Measurements from ENCODE around the gene NOC2L.

Gene NOC2L

DNA sequence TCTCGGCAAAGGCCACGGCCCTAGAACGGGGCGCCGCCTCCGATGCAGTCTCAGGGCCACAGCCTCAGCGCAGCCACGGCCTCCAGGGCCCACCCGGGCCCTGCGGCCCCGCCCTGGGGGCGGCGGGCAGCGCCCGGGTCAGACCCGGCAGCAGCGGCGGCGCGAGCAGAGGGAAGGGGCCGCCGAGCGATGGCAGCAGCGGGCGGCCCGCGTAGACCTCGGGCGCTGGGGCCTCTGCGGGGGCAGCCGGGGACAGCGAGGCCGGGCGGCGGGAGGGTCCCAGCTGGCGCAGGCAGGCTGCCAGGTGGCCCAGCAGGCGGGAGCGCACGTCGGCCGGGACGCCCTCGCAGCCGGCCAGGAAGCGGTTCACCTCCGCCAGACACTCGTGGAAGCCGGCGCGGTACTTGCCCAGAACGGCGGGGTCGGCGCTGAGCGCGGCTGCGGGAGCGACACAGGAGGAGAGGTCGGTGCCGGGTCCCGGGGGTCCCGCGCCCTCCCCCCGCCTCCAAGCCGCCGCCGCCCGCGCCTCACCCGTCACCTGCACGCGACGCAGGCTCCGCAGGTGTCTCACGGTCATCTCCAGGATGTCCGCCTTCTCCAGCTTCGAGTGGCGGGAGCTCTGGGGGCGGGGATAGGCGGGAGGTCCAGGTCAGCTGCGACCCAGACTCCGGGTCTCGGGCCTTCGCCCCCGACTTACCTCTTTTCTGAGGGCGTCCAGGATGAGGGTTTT is 40.1 kb upstream of the NOC2L start (continued):
- TF ChIP-seq, protein P1, sequence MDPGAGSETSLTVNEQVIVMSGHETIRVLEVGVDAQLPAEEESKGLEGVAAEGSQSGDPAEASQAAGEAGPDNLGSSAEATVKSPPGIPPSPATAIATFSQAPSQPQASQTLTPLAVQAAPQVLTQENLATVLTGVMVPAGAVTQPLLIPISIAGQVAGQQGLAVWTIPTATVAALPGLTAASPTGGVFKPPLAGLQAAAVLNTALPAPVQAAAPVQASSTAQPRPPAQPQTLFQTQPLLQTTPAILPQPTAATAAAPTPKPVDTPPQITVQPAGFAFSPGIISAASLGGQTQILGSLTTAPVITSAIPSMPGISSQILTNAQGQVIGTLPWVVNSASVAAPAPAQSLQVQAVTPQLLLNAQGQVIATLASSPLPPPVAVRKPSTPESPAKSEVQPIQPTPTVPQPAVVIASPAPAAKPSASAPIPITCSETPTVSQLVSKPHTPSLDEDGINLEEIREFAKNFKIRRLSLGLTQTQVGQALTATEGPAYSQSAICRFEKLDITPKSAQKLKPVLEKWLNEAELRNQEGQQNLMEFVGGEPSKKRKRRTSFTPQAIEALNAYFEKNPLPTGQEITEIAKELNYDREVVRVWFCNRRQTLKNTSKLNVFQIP (CRISPR knock-in tag; IDR thresholded peaks at IDR 0.05; ENCODE audit: borderline replicate concordance, low read depth): no peak
- TF ChIP-seq ESRRG (CRISPR knock-in tag; IDR thresholded peaks at IDR 0.05) (no peak), OSR1 (CRISPR knock-in tag; IDR thresholded peaks at IDR 0.05) (no peak), ZC3H10 (CRISPR knock-in tag; IDR thresholded peaks at IDR 0.05) (no peak)
- TF ChIP-seq, protein P2, sequence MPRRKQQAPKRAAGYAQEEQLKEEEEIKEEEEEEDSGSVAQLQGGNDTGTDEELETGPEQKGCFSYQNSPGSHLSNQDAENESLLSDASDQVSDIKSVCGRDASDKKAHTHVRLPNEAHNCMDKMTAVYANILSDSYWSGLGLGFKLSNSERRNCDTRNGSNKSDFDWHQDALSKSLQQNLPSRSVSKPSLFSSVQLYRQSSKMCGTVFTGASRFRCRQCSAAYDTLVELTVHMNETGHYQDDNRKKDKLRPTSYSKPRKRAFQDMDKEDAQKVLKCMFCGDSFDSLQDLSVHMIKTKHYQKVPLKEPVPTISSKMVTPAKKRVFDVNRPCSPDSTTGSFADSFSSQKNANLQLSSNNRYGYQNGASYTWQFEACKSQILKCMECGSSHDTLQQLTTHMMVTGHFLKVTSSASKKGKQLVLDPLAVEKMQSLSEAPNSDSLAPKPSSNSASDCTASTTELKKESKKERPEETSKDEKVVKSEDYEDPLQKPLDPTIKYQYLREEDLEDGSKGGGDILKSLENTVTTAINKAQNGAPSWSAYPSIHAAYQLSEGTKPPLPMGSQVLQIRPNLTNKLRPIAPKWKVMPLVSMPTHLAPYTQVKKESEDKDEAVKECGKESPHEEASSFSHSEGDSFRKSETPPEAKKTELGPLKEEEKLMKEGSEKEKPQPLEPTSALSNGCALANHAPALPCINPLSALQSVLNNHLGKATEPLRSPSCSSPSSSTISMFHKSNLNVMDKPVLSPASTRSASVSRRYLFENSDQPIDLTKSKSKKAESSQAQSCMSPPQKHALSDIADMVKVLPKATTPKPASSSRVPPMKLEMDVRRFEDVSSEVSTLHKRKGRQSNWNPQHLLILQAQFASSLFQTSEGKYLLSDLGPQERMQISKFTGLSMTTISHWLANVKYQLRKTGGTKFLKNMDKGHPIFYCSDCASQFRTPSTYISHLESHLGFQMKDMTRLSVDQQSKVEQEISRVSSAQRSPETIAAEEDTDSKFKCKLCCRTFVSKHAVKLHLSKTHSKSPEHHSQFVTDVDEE (CRISPR knock-in tag; IDR thresholded peaks at IDR 0.05): no peak

DNA sequence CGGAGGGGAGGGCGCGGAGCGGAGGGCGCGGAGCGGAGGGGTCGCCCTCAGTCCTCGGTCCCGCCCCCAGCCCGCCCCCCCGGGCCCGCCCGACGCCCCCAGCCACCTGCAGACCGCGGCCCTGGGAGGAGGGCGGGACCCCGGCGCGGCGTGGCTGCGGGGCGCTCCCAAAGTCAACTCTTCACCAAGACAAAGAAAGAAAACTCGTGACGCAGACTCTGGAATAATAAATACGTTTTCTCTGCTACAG is 39.6 kb upstream of the NOC2L start:
- TF ChIP-seq CSDC2 (CRISPR knock-in tag; IDR thresholded peaks at IDR 0.05) (no peak), ISL1 (CRISPR knock-in tag; IDR thresholded peaks at IDR 0.05) (no peak), SNAI2 (CRISPR knock-in tag; IDR thresholded peaks at IDR 0.05) (no peak), ZFP30 (CRISPR knock-in tag; IDR thresholded peaks at IDR 0.05) (no peak), GLIS3 (CRISPR knock-in tag; IDR thresholded peaks at IDR 0.05) (no peak), ESRRG (CRISPR knock-in tag; IDR thresholded peaks at IDR 0.05) (no peak), PPARA (CRISPR knock-in tag; IDR thresholded peaks at IDR 0.05; ENCODE audit: borderline replicate concordance) (no peak), TOX (CRISPR knock-in tag; IDR thresholded peaks at IDR 0.05; ENCODE audit: borderline replicate concordance) (no peak), ZNF70 (CRISPR knock-in tag; IDR thresholded peaks at IDR 0.05) (no peak), ZFP3 (CRISPR knock-in tag; IDR thresholded peaks at IDR 0.05) (no peak)
- TF ChIP-seq, protein P3, sequence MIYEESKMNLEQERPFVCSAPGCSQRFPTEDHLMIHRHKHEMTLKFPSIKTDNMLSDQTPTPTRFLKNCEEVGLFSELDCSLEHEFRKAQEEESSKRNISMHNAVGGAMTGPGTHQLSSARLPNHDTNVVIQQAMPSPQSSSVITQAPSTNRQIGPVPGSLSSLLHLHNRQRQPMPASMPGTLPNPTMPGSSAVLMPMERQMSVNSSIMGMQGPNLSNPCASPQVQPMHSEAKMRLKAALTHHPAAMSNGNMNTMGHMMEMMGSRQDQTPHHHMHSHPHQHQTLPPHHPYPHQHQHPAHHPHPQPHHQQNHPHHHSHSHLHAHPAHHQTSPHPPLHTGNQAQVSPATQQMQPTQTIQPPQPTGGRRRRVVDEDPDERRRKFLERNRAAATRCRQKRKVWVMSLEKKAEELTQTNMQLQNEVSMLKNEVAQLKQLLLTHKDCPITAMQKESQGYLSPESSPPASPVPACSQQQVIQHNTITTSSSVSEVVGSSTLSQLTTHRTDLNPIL (CRISPR knock-in tag; IDR thresholded peaks at IDR 0.05; ENCODE audit: low read depth): no peak
- TF ChIP-seq, protein P4, sequence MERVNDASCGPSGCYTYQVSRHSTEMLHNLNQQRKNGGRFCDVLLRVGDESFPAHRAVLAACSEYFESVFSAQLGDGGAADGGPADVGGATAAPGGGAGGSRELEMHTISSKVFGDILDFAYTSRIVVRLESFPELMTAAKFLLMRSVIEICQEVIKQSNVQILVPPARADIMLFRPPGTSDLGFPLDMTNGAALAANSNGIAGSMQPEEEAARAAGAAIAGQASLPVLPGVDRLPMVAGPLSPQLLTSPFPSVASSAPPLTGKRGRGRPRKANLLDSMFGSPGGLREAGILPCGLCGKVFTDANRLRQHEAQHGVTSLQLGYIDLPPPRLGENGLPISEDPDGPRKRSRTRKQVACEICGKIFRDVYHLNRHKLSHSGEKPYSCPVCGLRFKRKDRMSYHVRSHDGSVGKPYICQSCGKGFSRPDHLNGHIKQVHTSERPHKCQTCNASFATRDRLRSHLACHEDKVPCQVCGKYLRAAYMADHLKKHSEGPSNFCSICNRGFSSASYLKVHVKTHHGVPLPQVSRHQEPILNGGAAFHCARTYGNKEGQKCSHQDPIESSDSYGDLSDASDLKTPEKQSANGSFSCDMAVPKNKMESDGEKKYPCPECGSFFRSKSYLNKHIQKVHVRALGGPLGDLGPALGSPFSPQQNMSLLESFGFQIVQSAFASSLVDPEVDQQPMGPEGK (CRISPR knock-in tag; IDR thresholded peaks at IDR 0.05; ENCODE audit: borderline replicate concordance): no peak
- no peak for ATAC-seq

DNA sequence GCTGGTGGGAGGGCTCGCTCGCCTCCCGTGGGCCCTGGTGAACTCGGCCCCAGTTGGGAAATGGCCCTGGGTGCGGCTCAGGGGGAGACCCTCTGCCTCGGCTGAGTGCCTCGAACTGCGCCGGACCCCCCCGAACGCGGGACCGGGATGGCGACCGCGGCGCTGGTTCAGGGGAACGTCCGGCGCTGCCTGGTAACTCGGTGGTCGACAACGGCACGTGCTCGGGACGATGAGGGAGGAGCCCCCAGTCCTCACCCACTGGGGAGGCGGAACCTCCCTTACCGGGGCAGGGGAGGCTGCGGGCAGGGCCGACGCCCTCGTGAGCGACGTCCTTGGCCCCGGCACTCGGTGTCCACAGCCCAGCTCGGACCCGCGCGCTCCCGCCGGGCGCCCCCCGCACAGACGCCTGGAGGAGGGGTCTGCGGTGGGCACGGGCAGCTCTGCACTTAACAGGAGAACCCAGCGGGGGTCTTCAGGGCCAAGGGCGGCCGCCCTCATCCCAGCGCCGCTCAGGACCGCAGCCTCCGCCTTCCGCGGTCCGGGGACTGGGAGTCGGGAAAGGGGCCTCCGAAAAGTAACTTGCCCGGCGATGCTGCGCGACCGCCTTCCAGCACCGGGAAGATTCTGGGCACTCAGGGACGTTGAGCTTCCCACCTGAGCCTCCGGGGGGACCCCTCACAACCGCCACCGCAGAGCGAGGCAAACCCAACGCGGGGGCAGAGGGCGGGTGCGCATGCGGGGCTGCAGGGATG is 39.1 kb upstream of the NOC2L start:
- no peak for ATAC-seq

DNA sequence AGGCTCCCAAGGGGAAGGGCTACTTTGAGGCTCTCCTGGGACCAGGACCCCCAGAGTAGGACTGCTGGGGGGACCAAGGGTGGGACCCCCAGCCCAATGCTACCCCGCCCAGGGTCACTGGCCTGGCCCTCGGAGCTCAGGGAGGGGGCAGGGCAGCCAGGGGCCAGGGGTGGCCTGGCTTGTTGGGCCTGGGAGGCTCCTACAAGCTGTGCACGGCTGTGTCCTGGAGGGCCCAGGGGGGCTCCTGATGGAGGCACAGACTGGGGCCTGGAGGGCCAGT is 38.6 kb upstream of the NOC2L start:
- no peak for ATAC-seq
- TF ChIP-seq PPARA (CRISPR knock-in tag; IDR thresholded peaks at IDR 0.05; ENCODE audit: borderline replicate concordance): no peak
- TF ChIP-seq ZFP3 (CRISPR knock-in tag; IDR thresholded peaks at IDR 0.05): no peak
- no peak for TF ChIP-seq BACH2 (CRISPR knock-in tag; IDR thresholded peaks at IDR 0.05; ENCODE audit: borderline replicate concordance)
- TF ChIP-seq ESRRG (CRISPR knock-in tag; IDR thresholded peaks at IDR 0.05): no peak
- TF ChIP-seq ZFP30 (CRISPR knock-in tag; IDR thresholded peaks at IDR 0.05): no peak
- TF ChIP-seq, protein P4 (CRISPR knock-in tag; IDR thresholded peaks at IDR 0.05; ENCODE audit: borderline replicate concordance): no peak
- no peak for TF ChIP-seq TOX (CRISPR knock-in tag; IDR thresholded peaks at IDR 0.05; ENCODE audit: borderline replicate concordance)
- no peak for TF ChIP-seq RARB (CRISPR knock-in tag; IDR thresholded peaks at IDR 0.05)
- no peak for TF ChIP-seq ARNTL (CRISPR knock-in tag; IDR thresholded peaks at IDR 0.05; ENCODE audit: borderline replicate concordance, low read depth)
- TF ChIP-seq, protein P3 (CRISPR knock-in tag; IDR thresholded peaks at IDR 0.05; ENCODE audit: low read depth): no peak
- TF ChIP-seq TCF4 (CRISPR knock-in tag; IDR thresholded peaks at IDR 0.05; ENCODE audit: borderline replicate concordance): no peak
- TF ChIP-seq, protein P5, sequence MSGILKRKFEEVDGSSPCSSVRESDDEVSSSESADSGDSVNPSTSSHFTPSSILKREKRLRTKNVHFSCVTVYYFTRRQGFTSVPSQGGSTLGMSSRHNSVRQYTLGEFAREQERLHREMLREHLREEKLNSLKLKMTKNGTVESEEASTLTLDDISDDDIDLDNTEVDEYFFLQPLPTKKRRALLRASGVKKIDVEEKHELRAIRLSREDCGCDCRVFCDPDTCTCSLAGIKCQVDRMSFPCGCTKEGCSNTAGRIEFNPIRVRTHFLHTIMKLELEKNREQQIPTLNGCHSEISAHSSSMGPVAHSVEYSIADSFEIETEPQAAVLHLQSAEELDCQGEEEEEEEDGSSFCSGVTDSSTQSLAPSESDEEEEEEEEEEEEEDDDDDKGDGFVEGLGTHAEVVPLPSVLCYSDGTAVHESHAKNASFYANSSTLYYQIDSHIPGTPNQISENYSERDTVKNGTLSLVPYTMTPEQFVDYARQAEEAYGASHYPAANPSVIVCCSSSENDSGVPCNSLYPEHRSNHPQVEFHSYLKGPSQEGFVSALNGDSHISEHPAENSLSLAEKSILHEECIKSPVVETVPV (CRISPR knock-in tag; IDR thresholded peaks at IDR 0.05): no peak
- TF ChIP-seq OSR1 (CRISPR knock-in tag; IDR thresholded peaks at IDR 0.05): no peak

More for the DNA sequence above, 39.1 kb upstream of the NOC2L start:
- no peak for TF ChIP-seq GLIS3 (CRISPR knock-in tag; IDR thresholded peaks at IDR 0.05)
- TF ChIP-seq PPARA (CRISPR knock-in tag; IDR thresholded peaks at IDR 0.05; ENCODE audit: borderline replicate concordance): no peak
- no peak for TF ChIP-seq TCF4 (CRISPR knock-in tag; IDR thresholded peaks at IDR 0.05; ENCODE audit: borderline replicate concordance)
- no peak for TF ChIP-seq SNAI2 (CRISPR knock-in tag; IDR thresholded peaks at IDR 0.05)
- no peak for TF ChIP-seq ESRRG (CRISPR knock-in tag; IDR thresholded peaks at IDR 0.05)
- TF ChIP-seq ISL1 (CRISPR knock-in tag; IDR thresholded peaks at IDR 0.05): no peak

Data from SK-N-SH treated with all-trans-retinoic acid at 6 μM for 48 hours (cell line).